Measurements from ENCODE around the gene GNG2. TPM values are rescaled to one million over a fixed set of nuclear protein-coding genes. Genes with fewer than 3 reads are reported as not detected.

The GNG2 gene
- total RNA-seq, 1 experiment from 2014 or later = 7.0 TPM

DNA sequence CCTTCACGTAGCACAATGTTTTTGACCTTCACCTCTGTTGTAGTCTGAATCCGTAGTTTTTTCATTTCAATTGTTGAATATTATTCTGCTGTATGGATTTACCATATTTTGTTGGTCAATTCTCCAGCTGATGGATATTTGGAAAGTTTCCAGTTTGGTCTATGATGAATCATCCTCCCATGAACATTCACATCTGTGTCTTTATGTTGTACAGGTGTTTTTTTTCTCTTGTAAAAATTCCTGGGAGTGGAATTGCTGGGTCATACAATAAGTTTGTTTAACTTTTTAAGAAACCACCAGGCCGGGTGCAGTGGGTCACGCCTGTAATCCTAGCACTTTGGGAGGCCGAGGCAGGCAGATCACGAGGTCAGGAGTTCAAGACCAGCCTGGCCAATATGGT, 36.7 kb upstream of the GNG2 start:
- Histone ChIP-seq H3K27ac (ENCODE audit: insufficient read length, low read depth, low read length) (no peak overlapping the region), H3K9me3 (ENCODE audit: control insufficient read depth, low read depth, low read length) (no peaks in the 10 kb centered on the region), H3T11ph (ENCODE audit: low read length) (no peak overlapping the region), H3K18ac (ENCODE audit: insufficient read length, low read depth, low read length) (no peak overlapping the region), H2BK20ac (ENCODE audit: low read depth, low read length, poor library complexity, severe bottlenecking) (no peak overlapping the region), H3K14ac (ENCODE audit: insufficient read depth, low read length) (no peak overlapping the region), H4K91ac (ENCODE audit: insufficient read length, low read depth, low read length) (no peak overlapping the region), H2BK120ac (ENCODE audit: low read depth, low read length, poor library complexity, severe bottlenecking) (no peak overlapping the region), H4K5ac (ENCODE audit: insufficient read length, low read depth, low read length) (no peak overlapping the region), H3K27me3 (ENCODE audit: insufficient read depth, low read length) (no peaks in the 10 kb centered on the region), H2BK12ac (ENCODE audit: insufficient read length, low read depth, low read length) (no peak overlapping the region), H4K20me1 (ENCODE audit: control insufficient read depth, insufficient read depth, insufficient read length) (no peaks in the 10 kb centered on the region), H3K23ac (ENCODE audit: insufficient read length, low read depth, low read length) (no peak overlapping the region), H3K9ac (ENCODE audit: extremely low read depth, insufficient read length, low read length) (no peak overlapping the region), H3K4me2 (ENCODE audit: insufficient read depth, insufficient read length, low read length) (no peak overlapping the region), H4K8ac (replicated peaks; ENCODE audit: insufficient read length, low read depth, low read length) (no peak overlapping the region), H3K56ac (ENCODE audit: insufficient read length, low read depth, low read length) (no peak overlapping the region), H3K4ac (ENCODE audit: low read depth, low read length) (no peak overlapping the region), H2AFZ (ENCODE audit: low read length) (no peak overlapping the region), H2BK15ac (ENCODE audit: low read depth, low read length) (no peak overlapping the region), H2BK5ac (ENCODE audit: insufficient read length, low read length) (no peak overlapping the region), H3K79me1 (ENCODE audit: insufficient read depth, low read depth, low read length, poor library complexity, severe bottlenecking) (no peaks in the 10 kb centered on the region), H3K79me2 (ENCODE audit: insufficient read depth, low read length) (no peaks in the 10 kb centered on the region), H3K4me1 (ENCODE audit: insufficient read depth, low read length) (no peaks in the 10 kb centered on the region; the same call in 1 of the 2 replicates), H3K23me2 (ENCODE audit: insufficient read length, low read depth, low read length, poor library complexity, severe bottlenecking) (no peaks in the 10 kb centered on the region), H2AK5ac (ENCODE audit: insufficient read length, low read length) (no peak overlapping the region)
- WGBS (ENCODE audit: extremely low coverage, insufficient read length, low lambda C conversion rate) = no CpG with 5 or more reads among the region's 6 CpGs
- no peak overlapping the region for H3K4me3 Mint-ChIP-seq
- TF ChIP-seq, protein P1, sequence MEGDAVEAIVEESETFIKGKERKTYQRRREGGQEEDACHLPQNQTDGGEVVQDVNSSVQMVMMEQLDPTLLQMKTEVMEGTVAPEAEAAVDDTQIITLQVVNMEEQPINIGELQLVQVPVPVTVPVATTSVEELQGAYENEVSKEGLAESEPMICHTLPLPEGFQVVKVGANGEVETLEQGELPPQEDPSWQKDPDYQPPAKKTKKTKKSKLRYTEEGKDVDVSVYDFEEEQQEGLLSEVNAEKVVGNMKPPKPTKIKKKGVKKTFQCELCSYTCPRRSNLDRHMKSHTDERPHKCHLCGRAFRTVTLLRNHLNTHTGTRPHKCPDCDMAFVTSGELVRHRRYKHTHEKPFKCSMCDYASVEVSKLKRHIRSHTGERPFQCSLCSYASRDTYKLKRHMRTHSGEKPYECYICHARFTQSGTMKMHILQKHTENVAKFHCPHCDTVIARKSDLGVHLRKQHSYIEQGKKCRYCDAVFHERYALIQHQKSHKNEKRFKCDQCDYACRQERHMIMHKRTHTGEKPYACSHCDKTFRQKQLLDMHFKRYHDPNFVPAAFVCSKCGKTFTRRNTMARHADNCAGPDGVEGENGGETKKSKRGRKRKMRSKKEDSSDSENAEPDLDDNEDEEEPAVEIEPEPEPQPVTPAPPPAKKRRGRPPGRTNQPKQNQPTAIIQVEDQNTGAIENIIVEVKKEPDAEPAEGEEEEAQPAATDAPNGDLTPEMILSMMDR (conservative IDR thresholded peaks at IDR 0.05) = no peak
- peaks cover 6 to 10% of the 10 kb centered on the region in 2 experiments for H3K4me1 Mint-ChIP-seq
- peaks cover 0 to 2% of the 10 kb centered on the region in 2 experiments; a peak in 2 of 5 replicates for H3K9me3 Mint-ChIP-seq
- no peak for DNase-seq
- H3K27me3 Mint-ChIP-seq (ENCODE audit: low read depth) = no peaks in the 10 kb centered on the region
- no peaks in the 10 kb centered on the region for H3K36me3 Mint-ChIP-seq (ENCODE audit: insufficient read depth in 1 of 3, low read depth in 3 of 3)
- H3K27ac Mint-ChIP-seq = no peak overlapping the region
